Neural progenitor cell (in vitro differentiated cells): ENCODE data around the gene KCNMA1.

Experiments
- EZH2 ChIP-seq: fragments of 200-600 bp; sonication (generic); IDR thresholded peaks from 2 replicates; pipeline ENCODE4 v1.6.1; 2017; ENCODE audit warnings: antibody characterized with exemption, mild to moderate bottlenecking, moderate library complexity
- EZH2phosphoT487 ChIP-seq: fragments of 200-600 bp; sonication (generic); IDR thresholded peaks from 2 replicates; pipeline ENCODE4 v1.6.1; 2017; ENCODE audit warnings: antibody characterized with exemption
- TF ChIP-seq, protein P1 (sequence below): fragments of 200-600 bp; sonication (generic); IDR thresholded peaks from 2 replicates; pipeline ENCODE4 v1.5.1; 2017; ENCODE audit warnings: antibody characterized with exemption, mild to moderate bottlenecking

DNA sequence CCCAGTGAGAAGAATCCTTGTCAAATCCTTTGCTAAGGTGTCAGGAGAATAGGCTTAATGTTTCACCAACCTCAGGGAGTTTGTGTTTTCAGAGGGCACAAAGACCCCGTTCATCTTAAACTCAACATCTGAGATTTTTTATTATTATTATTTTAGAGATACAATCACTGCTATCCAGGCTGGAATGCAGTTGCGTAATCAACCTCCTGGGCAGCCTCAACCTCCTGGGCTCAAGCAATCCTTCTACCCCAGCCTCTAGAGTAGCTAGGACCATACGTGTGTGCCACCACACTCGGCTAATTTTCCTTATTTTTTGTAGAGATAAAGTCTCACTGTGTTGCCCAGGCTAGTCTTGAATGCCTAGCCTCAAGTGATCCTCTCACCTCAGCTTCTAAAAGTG, 599.2 kb downstream of the KCNMA1 start:
- TF ChIP-seq, protein P1, sequence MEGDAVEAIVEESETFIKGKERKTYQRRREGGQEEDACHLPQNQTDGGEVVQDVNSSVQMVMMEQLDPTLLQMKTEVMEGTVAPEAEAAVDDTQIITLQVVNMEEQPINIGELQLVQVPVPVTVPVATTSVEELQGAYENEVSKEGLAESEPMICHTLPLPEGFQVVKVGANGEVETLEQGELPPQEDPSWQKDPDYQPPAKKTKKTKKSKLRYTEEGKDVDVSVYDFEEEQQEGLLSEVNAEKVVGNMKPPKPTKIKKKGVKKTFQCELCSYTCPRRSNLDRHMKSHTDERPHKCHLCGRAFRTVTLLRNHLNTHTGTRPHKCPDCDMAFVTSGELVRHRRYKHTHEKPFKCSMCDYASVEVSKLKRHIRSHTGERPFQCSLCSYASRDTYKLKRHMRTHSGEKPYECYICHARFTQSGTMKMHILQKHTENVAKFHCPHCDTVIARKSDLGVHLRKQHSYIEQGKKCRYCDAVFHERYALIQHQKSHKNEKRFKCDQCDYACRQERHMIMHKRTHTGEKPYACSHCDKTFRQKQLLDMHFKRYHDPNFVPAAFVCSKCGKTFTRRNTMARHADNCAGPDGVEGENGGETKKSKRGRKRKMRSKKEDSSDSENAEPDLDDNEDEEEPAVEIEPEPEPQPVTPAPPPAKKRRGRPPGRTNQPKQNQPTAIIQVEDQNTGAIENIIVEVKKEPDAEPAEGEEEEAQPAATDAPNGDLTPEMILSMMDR: no peak
- no peak for TF ChIP-seq EZH2phosphoT487
- no peak for TF ChIP-seq EZH2
